T-helper 1 cell (primary cell): ENCODE results near the gene GON4L.
"Not testable (repeated sequence)": the region's sequence is repeated elsewhere in the genome, so short reads cannot be mapped to it uniquely, and the experiment has no call there.

ENCODE experiments used
- DNase-seq, 5 donors: peaks; one replicate each; pipeline ENCODE4 v3.0.0-alpha.2; 2012 to 2020
- total RNA-seq, 4 donors: gene quantifications; one replicate each; lab custom pipeline; 2026; lab: John Stamatoyannopoulos, UW

Gene GON4L
- 103 to 221 (median 167) reads per million in 4 donors for total RNA-seq

- DNase-seq = peak; percentile 75 to 95 (median 84)
Observed at GRCh38 chr1:155856975-155857930, at the start of gene GON4L. TSS of gene GON4L (minus strand) at chr1:155857214. CDS start at chr1:155853780, 3,434 bp downstream.

GRCh38 chr1:155904261-155904660 is 47.2 kb upstream of the GON4L start:
- no peak for DNase-seq

GRCh38 chr1:155900161-155900560 is 43.1 kb upstream of the GON4L start:
- no peak for DNase-seq

GRCh38 chr1:155899683-155900082 is 42.7 kb upstream of the GON4L start:
- DNase-seq = no peak

- no peak for DNase-seq
Observed at GRCh38 chr1:155898888-155899287, 41.9 kb upstream of the GON4L start.

GRCh38 chr1:155897746-155898145 is 40.7 kb upstream of the GON4L start:
- no peak for DNase-seq

- DNase-seq = not testable (repeated sequence)
Observed at GRCh38 chr1:155896476-155896875, 39.5 kb upstream of the GON4L start.

GRCh38 chr1:155895617-155896016 is 38.6 kb upstream of the GON4L start:
- DNase-seq = not testable (repeated sequence)

- peak in 2 of 5 donors; percentile 10 to 58 for DNase-seq
Observed at GRCh38 chr1:155893389-155894142, 36.6 kb upstream of the GON4L start.

- DNase-seq = no peak
Observed at GRCh38 chr1:155892796-155893195, 35.8 kb upstream of the GON4L start.

GRCh38 chr1:155890251-155890650 is 33.2 kb upstream of the GON4L start:
- DNase-seq = no peak

- DNase-seq = no peak
Observed at GRCh38 chr1:155889566-155889965, 32.6 kb upstream of the GON4L start.

- no peak for DNase-seq
Observed at GRCh38 chr1:155888481-155888880, 31.5 kb upstream of the GON4L start.

- no peak for DNase-seq
Observed at GRCh38 chr1:155884982-155885381, 28.0 kb upstream of the GON4L start.

- no peak for DNase-seq
Observed at GRCh38 chr1:155884031-155884960, 27.3 kb upstream of the GON4L start.

- DNase-seq = no peak
Observed at GRCh38 chr1:155882766-155883165, 25.8 kb upstream of the GON4L start.

- DNase-seq = no peak
Observed at GRCh38 chr1:155882235-155882634, 25.2 kb upstream of the GON4L start.

- DNase-seq = no peak
Observed at GRCh38 chr1:155880950-155881349, 23.9 kb upstream of the GON4L start.

GRCh38 chr1:155880251-155880650 is 23.2 kb upstream of the GON4L start:
- no peak for DNase-seq

- DNase-seq = no peak
Observed at GRCh38 chr1:155877945-155878344, 20.9 kb upstream of the GON4L start.

GRCh38 chr1:155873860-155874259 is 16.8 kb upstream of the GON4L start:
- DNase-seq = no peak

GRCh38 chr1:155872527-155872926 is 15.5 kb upstream of the GON4L start:
- no peak for DNase-seq
